Body of pancreas (tissue), 4 donors: ENCODE data around the gene ATG4A. TPM values are rescaled to one million over a fixed set of nuclear protein-coding genes. Genes with fewer than 3 reads are reported as not detected.

Experiments
- ATAC-seq: fragments of 150-250 bp; one replicate; pipeline ENCODE4 v1.9.1; 2016
- DNase-seq, 4 donors: peaks; one replicate each; pipeline ENCODE4 v3.0.0-alpha.2; 2019
- H3K27ac ChIP-seq, 4 donors: fragments of 200-600 bp; sonication (generic); 1 replicate in 3 of 4; 2 replicates in 1 of 4; pipeline versions ENCODE4 v1.5.1 to v1.6.1; 2016 to 2019; ENCODE audit warnings: mild to moderate bottlenecking in 1 of 4, mixed read lengths in 1 of 4, moderate library complexity in 1 of 4
- H3K27me3 ChIP-seq, 2 donors: fragments of 200-600 bp; sonication (generic); one replicate each; pipeline ENCODE4 v1.6.0; 2016; ENCODE audit warnings: mild to moderate bottlenecking in 1 of 2
- H3K36me3 ChIP-seq, 2 donors: fragments of 200-600 bp; sonication (generic); replicated peaks in 1 of 2; 2 replicates each; pipeline ENCODE4 v1.5.1; 2016; ENCODE audit warnings: low read depth in 2 of 2; ENCODE audit not compliant: insufficient read depth in 1 of 2
- H3K4me1 ChIP-seq: fragments of 200-600 bp; sonication (generic); one replicate; pipeline ENCODE4 v1.6.0; 2016
- H3K4me3 ChIP-seq, 2 donors: fragments of 200-600 bp; sonication (generic); 1 replicate in 1 of 2; 2 replicates in 1 of 2; pipeline ENCODE4 v1.5.1; 2016 to 2019
- H3K9me3 ChIP-seq, 3 donors: fragments of 200-600 bp; sonication (generic); 1 replicate in 2 of 3; 2 replicates in 1 of 3; pipeline ENCODE4 v1.5.1; 2016
- POLR2A ChIP-seq, 3 donors: fragments of 450-650 bp; IDR thresholded peaks; one replicate each; pipeline ENCODE4 v1.6.1; 2016; ENCODE audit warnings: antibody characterized with exemption in 3 of 3, mild to moderate bottlenecking in 2 of 3
- WGBS, 2 donors: methylation state at CpG; one replicate each; pipeline ENCODE4 v1.1.5; 2017; 5-methylcytosine and 5-hydroxymethylcytosine counted together
- intact Hi-C: fragments of 100-400 bp; cut with DNase I; formaldehyde crosslinking; loops from one replicate; pipeline ENCODE4 v1.15.1; 2023
- total RNA-seq, 2 donors: library from RNA; depleted of rRNA; stranded (reverse); fragments of >200 nt; gene quantifications; one replicate each; pipeline ENCODE4 v1.1.0, GENCODE V29; 2016
- TF ChIP-seq, protein P1 (sequence below), 7 experiments: fragments of 450-650 bp in 4 of 7; fragments of 200-600 bp in 3 of 7; sonication (generic) in 3 of 7; IDR thresholded peaks; one replicate each; pipeline ENCODE4 v1.5.1; 2016 to 2019; ENCODE audit warnings: antibody characterized with exemption in 7 of 7

The ATG4A gene
- total RNA-seq, 2 donors from 2014 or later: 11.2 to 31.6 TPM

GRCh38 chrX:108156082-108156481, 64.5 kb downstream of the ATG4A start:
- Histone ChIP-seq H3K9me3 (no peaks in the 10 kb centered on the region), H3K27ac (no peak overlapping the region), H3K27me3 (no peaks in the 10 kb centered on the region), H3K4me3 (no peak overlapping the region), H3K36me3 (no peaks in the 10 kb centered on the region), H3K4me1 (no peaks in the 10 kb centered on the region)
- intact Hi-C loops: no loop called here
- ATAC-seq (no peak), DNase-seq (no peak)
- TF ChIP-seq POLR2A (IDR thresholded peaks at IDR 0.05): no peak
- TF ChIP-seq, protein P1, sequence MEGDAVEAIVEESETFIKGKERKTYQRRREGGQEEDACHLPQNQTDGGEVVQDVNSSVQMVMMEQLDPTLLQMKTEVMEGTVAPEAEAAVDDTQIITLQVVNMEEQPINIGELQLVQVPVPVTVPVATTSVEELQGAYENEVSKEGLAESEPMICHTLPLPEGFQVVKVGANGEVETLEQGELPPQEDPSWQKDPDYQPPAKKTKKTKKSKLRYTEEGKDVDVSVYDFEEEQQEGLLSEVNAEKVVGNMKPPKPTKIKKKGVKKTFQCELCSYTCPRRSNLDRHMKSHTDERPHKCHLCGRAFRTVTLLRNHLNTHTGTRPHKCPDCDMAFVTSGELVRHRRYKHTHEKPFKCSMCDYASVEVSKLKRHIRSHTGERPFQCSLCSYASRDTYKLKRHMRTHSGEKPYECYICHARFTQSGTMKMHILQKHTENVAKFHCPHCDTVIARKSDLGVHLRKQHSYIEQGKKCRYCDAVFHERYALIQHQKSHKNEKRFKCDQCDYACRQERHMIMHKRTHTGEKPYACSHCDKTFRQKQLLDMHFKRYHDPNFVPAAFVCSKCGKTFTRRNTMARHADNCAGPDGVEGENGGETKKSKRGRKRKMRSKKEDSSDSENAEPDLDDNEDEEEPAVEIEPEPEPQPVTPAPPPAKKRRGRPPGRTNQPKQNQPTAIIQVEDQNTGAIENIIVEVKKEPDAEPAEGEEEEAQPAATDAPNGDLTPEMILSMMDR (IDR thresholded peaks at IDR 0.05): no peak
- WGBS, 2 donors: 89 to 90% methylated on average over 1 to 2 of the region's 2 CpGs

DNA sequence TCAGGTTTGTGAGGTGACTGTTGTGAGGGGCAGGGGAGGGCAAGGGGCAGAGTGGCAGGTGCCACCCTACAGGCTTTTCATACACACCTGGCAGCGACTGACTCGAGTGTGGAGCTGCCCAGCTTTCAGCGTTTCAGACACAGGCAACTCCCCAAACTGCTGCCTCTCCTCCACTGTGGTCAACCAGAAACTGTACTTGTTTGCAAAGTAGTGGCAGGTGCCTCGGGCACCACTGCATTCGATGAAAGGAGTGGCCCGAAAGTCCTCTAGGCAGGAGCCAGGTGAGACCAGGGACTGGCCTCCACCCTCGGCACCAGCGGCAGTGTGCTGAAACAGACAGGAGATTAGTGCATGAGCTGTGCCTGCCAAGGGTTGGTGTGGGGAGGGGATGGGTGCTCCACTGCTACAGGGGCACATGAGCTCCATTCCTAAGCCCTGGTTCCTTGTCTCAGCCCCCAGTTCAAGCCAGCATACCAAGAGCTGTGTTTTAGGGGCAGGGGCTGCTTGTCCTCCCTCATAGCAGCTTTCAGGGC, 65.4 kb downstream of the ATG4A start:
- no peaks in the 10 kb centered on the region for H3K4me1 ChIP-seq
- intact Hi-C loops: no loop called here
- H3K27me3 ChIP-seq: no peaks in the 10 kb centered on the region
- H3K36me3 ChIP-seq: no peaks in the 10 kb centered on the region
- ATAC-seq (no peak), DNase-seq (no peak)
- H3K27ac ChIP-seq: no peak overlapping the region
- no peak overlapping the region for H3K4me3 ChIP-seq
- 83 to 100% methylated on average over 2 of the region's 8 CpGs for WGBS, 2 donors
- no peak for TF ChIP-seq POLR2A (IDR thresholded peaks at IDR 0.05)
- TF ChIP-seq, protein P1 (IDR thresholded peaks at IDR 0.05): no peak
- no peaks in the 10 kb centered on the region for H3K9me3 ChIP-seq

GRCh38 chrX:108157628-108158027, 66.0 kb downstream of the ATG4A start:
- Histone ChIP-seq H3K4me3 (no peak overlapping the region), H3K36me3 (no peaks in the 10 kb centered on the region), H3K27ac (no peak overlapping the region), H3K27me3 (no peaks in the 10 kb centered on the region), H3K4me1 (no peaks in the 10 kb centered on the region), H3K9me3 (no peaks in the 10 kb centered on the region)
- ATAC-seq (no peak), DNase-seq (no peak)
- TF ChIP-seq POLR2A (IDR thresholded peaks at IDR 0.05): no peak
- TF ChIP-seq, protein P1 (IDR thresholded peaks at IDR 0.05): no peak
- 70 to 91% methylated on average over 3 of the region's 3 CpGs for WGBS, 2 donors
- intact Hi-C loops: no loop called here

GRCh38 chrX:108159028-108159670, 67.6 kb downstream of the ATG4A start:
- no peak overlapping the region for H3K27ac ChIP-seq
- no peak for ATAC-seq
- H3K36me3 ChIP-seq: no peaks in the 10 kb centered on the region
- no peaks in the 10 kb centered on the region for H3K4me1 ChIP-seq
- H3K9me3 ChIP-seq: no peaks in the 10 kb centered on the region
- 90 to 92% methylated on average over 7 to 8 of the region's 11 CpGs for WGBS, 2 donors
- TF ChIP-seq POLR2A (IDR thresholded peaks at IDR 0.05): no peak
- TF ChIP-seq, protein P1 (IDR thresholded peaks at IDR 0.05): no peak
- H3K4me3 ChIP-seq: no peak overlapping the region
- intact Hi-C loops: no loop called here
- H3K27me3 ChIP-seq: no peaks in the 10 kb centered on the region
- no peak for DNase-seq

- intact Hi-C loops: no loop called here
- TF ChIP-seq, protein P1 (IDR thresholded peaks at IDR 0.05): no peak
- no peak for TF ChIP-seq POLR2A (IDR thresholded peaks at IDR 0.05)
- Histone ChIP-seq H3K4me3 (no peak overlapping the region), H3K4me1 (no peaks in the 10 kb centered on the region), H3K27me3 (no peaks in the 10 kb centered on the region), H3K9me3 (no peaks in the 10 kb centered on the region), H3K36me3 (no peaks in the 10 kb centered on the region), H3K27ac (no peak overlapping the region)
- WGBS, 2 donors: 83% methylated on average over 5 of the region's 5 CpGs; no CpG with 5 or more reads in 1 of the 2 donors
- no peak for DNase-seq
- no peak for ATAC-seq
Observed at GRCh38 chrX:108160309-108160708, 68.7 kb downstream of the ATG4A start.
